DOHH2 (cell line): ENCODE data around the gene OPALIN.

Source experiments
- H3F3A ChIP-seq: fragments of 200-600 bp; sonication (generic), shearing (Covaris generic); 2 replicates; pipeline ENCODE4 v1.6.0; 2016; ENCODE audit warnings: antibody characterized with exemption, mild to moderate bottlenecking; ENCODE audit not compliant: control insufficient read depth, insufficient read depth
- H3K27ac ChIP-seq: fragments of 200-600 bp; sonication (generic); 2 replicates; pipeline ENCODE4 v1.5.1; 2014; ENCODE audit warnings: low read depth, mild to moderate bottlenecking, low read length, moderate library complexity
- H3K27me3 ChIP-seq: fragments of 200-600 bp; sonication (generic); 2 replicates; pipeline ENCODE4 v1.6.1; 2014; ENCODE audit warnings: mild to moderate bottlenecking, low read length, mixed read lengths; ENCODE audit not compliant: control insufficient read depth
- H3K36me3 ChIP-seq: fragments of 200-600 bp; sonication (generic); 2 replicates; pipeline ENCODE4 v1.6.1; 2014; ENCODE audit warnings: mild to moderate bottlenecking, low read length, moderate library complexity, mixed read lengths; ENCODE audit not compliant: control insufficient read depth
- H3K4me1 ChIP-seq: fragments of 200-600 bp; sonication (generic); 2 replicates; pipeline ENCODE4 v1.6.1; 2014; ENCODE audit warnings: mild to moderate bottlenecking, low read length, mixed read lengths; ENCODE audit not compliant: control insufficient read depth
- H3K4me2 ChIP-seq: fragments of 200-600 bp; sonication (generic); 2 replicates; pipeline ENCODE4 v1.6.0; 2014; ENCODE audit warnings: mild to moderate bottlenecking, low read length, moderate library complexity
- H3K4me3 ChIP-seq: fragments of 200-600 bp; sonication (generic); 2 replicates; pipeline ENCODE4 v1.5.1; 2014; ENCODE audit warnings: mild to moderate bottlenecking, low read length, mixed read lengths
- H3K79me2 ChIP-seq: fragments of 200-600 bp; sonication (generic); 2 replicates; pipeline ENCODE4 v1.6.1; 2014; ENCODE audit warnings: mild to moderate bottlenecking, low read length, mixed read lengths; ENCODE audit not compliant: control insufficient read depth
- H3K9me2 ChIP-seq: fragments of 200-600 bp; sonication (generic); replicated peaks from 2 replicates; pipeline ENCODE4 v1.6.1; 2014; ENCODE audit warnings: mild to moderate bottlenecking, low read length, mixed read lengths; ENCODE audit not compliant: control insufficient read depth
- H3K9me3 ChIP-seq: fragments of 200-600 bp; sonication (generic); 2 replicates; pipeline ENCODE4 v1.6.1; 2014; ENCODE audit warnings: antibody characterized with exemption, low read length, mixed read lengths; ENCODE audit not compliant: control insufficient read depth, insufficient read depth
- H4K20me1 ChIP-seq: fragments of 200-600 bp; sonication (generic); 2 replicates; pipeline ENCODE4 v1.6.0; 2014; ENCODE audit warnings: low read depth, mild to moderate bottlenecking, antibody characterized with exemption, low read length, moderate library complexity; ENCODE audit not compliant: control insufficient read depth, insufficient read depth
- EZH2phosphoT487 ChIP-seq: fragments of 200-600 bp; sonication (generic); IDR thresholded peaks from 2 replicates; pipeline ENCODE4 v1.6.1; 2017; ENCODE audit warnings: borderline replicate concordance, mild to moderate bottlenecking, antibody characterized with exemption, low read length, moderate library complexity, mixed read lengths
- TF ChIP-seq, protein P1 (sequence below): fragments of 200-600 bp; sonication (generic); IDR thresholded peaks from one replicate; pipeline ENCODE4 v1.5.1; 2014; ENCODE audit warnings: antibody characterized with exemption, mild to moderate bottlenecking, low read depth, low read length; ENCODE audit not compliant: poor library complexity, severe bottlenecking

OPALIN gene, protein sequence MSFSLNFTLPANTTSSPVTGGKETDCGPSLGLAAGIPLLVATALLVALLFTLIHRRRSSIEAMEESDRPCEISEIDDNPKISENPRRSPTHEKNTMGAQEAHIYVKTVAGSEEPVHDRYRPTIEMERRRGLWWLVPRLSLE

DNA sequence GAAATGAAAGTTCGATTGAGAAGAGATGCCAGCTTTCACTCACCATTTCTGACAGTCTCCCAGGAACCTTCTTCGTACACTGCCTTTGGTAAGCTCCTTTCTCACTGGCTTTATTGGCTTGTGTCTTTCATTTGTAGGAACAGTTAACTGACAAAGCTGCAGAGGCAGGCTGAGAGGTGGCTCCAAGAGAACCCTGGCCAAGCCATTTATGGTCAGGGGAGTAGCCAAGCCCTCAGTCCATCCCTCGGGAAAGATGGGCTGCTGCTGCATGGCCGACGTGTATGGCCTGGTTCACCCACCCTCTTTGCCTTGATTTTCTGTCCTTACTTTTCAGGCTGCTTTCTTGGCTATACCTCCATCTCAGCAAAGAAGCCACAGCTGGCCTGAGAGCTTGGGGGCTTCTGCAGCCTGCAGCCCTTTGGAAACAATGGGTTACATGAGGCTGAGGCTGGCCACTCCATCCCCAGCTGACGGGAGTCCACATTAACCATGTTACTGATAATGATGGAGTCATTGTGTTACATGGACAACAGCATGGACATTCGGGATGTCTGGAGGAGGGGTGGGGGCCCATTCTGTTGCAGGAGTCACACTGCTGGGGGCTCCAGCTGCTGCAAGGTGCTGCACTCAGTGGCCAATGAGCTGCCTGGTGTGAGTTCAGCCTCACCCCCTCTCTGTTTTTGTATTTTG lies at the start of gene OPALIN:
TSS of gene OPALIN (minus strand) at position 152 of the 690 bp plus-strand sequence. CDS start at position 46, 106 bp downstream.
- TF ChIP-seq, protein P1, sequence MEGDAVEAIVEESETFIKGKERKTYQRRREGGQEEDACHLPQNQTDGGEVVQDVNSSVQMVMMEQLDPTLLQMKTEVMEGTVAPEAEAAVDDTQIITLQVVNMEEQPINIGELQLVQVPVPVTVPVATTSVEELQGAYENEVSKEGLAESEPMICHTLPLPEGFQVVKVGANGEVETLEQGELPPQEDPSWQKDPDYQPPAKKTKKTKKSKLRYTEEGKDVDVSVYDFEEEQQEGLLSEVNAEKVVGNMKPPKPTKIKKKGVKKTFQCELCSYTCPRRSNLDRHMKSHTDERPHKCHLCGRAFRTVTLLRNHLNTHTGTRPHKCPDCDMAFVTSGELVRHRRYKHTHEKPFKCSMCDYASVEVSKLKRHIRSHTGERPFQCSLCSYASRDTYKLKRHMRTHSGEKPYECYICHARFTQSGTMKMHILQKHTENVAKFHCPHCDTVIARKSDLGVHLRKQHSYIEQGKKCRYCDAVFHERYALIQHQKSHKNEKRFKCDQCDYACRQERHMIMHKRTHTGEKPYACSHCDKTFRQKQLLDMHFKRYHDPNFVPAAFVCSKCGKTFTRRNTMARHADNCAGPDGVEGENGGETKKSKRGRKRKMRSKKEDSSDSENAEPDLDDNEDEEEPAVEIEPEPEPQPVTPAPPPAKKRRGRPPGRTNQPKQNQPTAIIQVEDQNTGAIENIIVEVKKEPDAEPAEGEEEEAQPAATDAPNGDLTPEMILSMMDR = no peak
- no peak for TF ChIP-seq EZH2phosphoT487
- Histone ChIP-seq H3K4me1 (no peaks in the 10 kb centered on the region), H3K27ac (no peak within 1 kb of the TSS), H4K20me1 (no peaks in the 10 kb centered on the region), H3F3A (no peaks in the 10 kb centered on the region), H3K9me2 (no peaks in the 10 kb centered on the region), H3K9me3 (no peaks in the 10 kb centered on the region), H3K4me3 (no peak within 1 kb of the TSS), H3K4me2 (no peak within 1 kb of the TSS), H3K79me2 (no peaks in the 10 kb centered on the region), H3K27me3 (peaks cover 27% of the 10 kb centered on the region), H3K36me3 (no peaks in the 10 kb centered on the region)

DNA sequence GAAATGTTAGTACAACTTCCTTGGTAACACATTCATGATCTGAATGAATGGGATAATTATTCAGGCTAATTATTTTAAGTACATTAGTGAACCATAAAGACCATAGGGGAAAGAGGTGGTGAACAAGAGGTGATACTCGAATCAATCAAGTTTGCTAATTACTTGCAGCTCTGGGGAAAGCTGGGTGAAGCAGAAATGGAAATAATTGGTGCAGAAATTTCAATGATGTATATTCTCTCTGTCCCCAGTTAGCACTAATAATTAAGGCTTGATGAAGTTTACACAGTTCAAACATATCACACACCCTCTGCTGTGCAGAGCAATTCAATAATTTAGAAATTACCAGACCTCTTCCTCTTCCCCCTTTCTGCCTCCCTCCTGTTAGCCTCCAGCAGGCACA lies 49.4 kb upstream of the OPALIN start:
- no peak overlapping the region for H3K4me3 ChIP-seq
- no peaks in the 10 kb centered on the region for H3K9me3 ChIP-seq
- H3K4me2 ChIP-seq = no peak overlapping the region
- peaks cover 48% of the 10 kb centered on the region for H3K27me3 ChIP-seq
- H4K20me1 ChIP-seq = no peaks in the 10 kb centered on the region
- no peaks in the 10 kb centered on the region for H3K9me2 ChIP-seq
- H3K4me1 ChIP-seq = no peaks in the 10 kb centered on the region
- H3F3A ChIP-seq = no peaks in the 10 kb centered on the region
- TF ChIP-seq, protein P1 = no peak
- TF ChIP-seq EZH2phosphoT487 = no peak
- H3K36me3 ChIP-seq = no peaks in the 10 kb centered on the region
- no peaks in the 10 kb centered on the region for H3K79me2 ChIP-seq
- H3K27ac ChIP-seq = no peak overlapping the region

DNA sequence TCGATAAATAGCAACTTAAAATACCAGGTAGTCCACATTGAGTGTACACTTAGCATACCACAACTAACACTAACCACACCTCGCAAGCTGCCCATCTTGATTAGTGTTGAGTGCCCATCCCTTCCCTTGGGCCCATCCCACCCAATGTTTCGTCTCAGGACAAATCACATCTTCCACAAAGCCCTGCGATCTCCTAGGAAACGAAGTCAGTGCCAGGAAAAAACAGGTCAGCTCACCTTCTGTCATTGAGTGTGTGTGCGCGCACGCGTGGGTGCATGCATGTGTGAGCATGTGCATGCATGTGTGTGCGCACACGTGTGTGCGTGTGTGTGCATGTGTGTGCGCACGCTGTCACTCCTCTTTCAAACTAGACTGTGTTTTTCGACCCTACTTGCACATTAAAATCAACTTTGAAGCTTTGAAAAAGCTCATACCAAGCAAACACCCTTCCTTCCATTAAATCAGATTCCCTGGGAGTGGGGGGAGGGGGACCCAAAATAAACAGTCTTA lies 48.8 kb upstream of the OPALIN start:
- TF ChIP-seq, protein P1 = no peak
- TF ChIP-seq EZH2phosphoT487 = no peak
- H3K79me2 ChIP-seq = no peaks in the 10 kb centered on the region
- H3K27ac ChIP-seq = no peak overlapping the region
- no peak overlapping the region for H3K4me3 ChIP-seq
- no peaks in the 10 kb centered on the region for H3K9me3 ChIP-seq
- H3K4me2 ChIP-seq = no peak overlapping the region
- no peaks in the 10 kb centered on the region for H3K4me1 ChIP-seq
- no peaks in the 10 kb centered on the region for H4K20me1 ChIP-seq
- H3K9me2 ChIP-seq = no peaks in the 10 kb centered on the region
- H3K27me3 ChIP-seq = peaks cover 45% of the 10 kb centered on the region
- H3K36me3 ChIP-seq = no peaks in the 10 kb centered on the region
- H3F3A ChIP-seq = no peaks in the 10 kb centered on the region
